Nucleus accumbens (tissue), 56 donors: ENCODE measurements around the gene CFAP74.
A peak's percentile ranks its signal among the peaks of the same experiment; 100 is the strongest.
"Not testable (repeated sequence)": the region's sequence is repeated elsewhere in the genome, so short reads cannot be mapped to it uniquely, and the experiment has no call there.

ENCODE experiments used
- DNase-seq, 56 donors: peaks; one replicate each; lab custom pipeline; 2025; lab: John Stamatoyannopoulos, UW

CFAP74 gene

GRCh38 chr1:1890506-1891348, 112.9 kb downstream of the CFAP74 start, which contains the start of gene GNB1:
GNB1 (minus strand) TSS chr1:1891087; CDS start chr1:1825453, 65,634 bp downstream.
- peak in 54 of 56 donors; percentile 42 to 93 (median 78) for DNase-seq

GRCh38 chr1:1889847-1890505, 113.6 kb downstream of the CFAP74 start:
- peak in 28 of 56 donors; percentile 9 to 69 (median 49) for DNase-seq

GRCh38 chr1:1889090-1889750, 114.4 kb downstream of the CFAP74 start:
- no peak for DNase-seq

GRCh38 chr1:1883890-1884289, 119.7 kb downstream of the CFAP74 start:
- not testable (repeated sequence) for DNase-seq

GRCh38 chr1:1883092-1883873, 120.3 kb downstream of the CFAP74 start:
- DNase-seq = no peak

GRCh38 chr1:1881727-1882126, 121.9 kb downstream of the CFAP74 start:
- no peak for DNase-seq

GRCh38 chr1:1880617-1881312, 122.8 kb downstream of the CFAP74 start:
- DNase-seq = no peak

- no peak for DNase-seq
These were observed 123.6 kb downstream of the CFAP74 start for GRCh38 chr1:1879942-1880341.

GRCh38 chr1:1877865-1878436, 125.6 kb downstream of the CFAP74 start:
- DNase-seq = no peak

- no peak for DNase-seq
These were observed 127.2 kb downstream of the CFAP74 start for GRCh38 chr1:1876335-1876930.

- DNase-seq = no peak
These were observed 127.7 kb downstream of the CFAP74 start for GRCh38 chr1:1875932-1876331.

GRCh38 chr1:1874901-1875300, 128.7 kb downstream of the CFAP74 start:
- no peak for DNase-seq

- DNase-seq = peak in 1 of 56 donors; percentile 15
These were observed 130.4 kb downstream of the CFAP74 start for GRCh38 chr1:1873186-1873585.

GRCh38 chr1:1872329-1872994, 131.1 kb downstream of the CFAP74 start:
- no peak for DNase-seq
